Thymus (tissue), 11 donors: ENCODE results near the gene TAF1B. TPM values are rescaled to one million over a fixed set of nuclear protein-coding genes. Genes with fewer than 3 reads are reported as not detected.
"Not testable (repeated sequence)": the region's sequence is repeated elsewhere in the genome, so short reads cannot be mapped to it uniquely, and the experiment has no call there.

Source experiments
- DNase-seq, 9 donors: peaks; one replicate each; pipeline ENCODE4 v3.0.0-alpha.2; 2013; ENCODE audit warnings: low spot score in 9 of 9, low read depth in 6 of 9, missing footprints in 1 of 9
- H3K27ac ChIP-seq, 2 donors: one replicate each; pipeline ENCODE4 v1.5.1; 2013; ENCODE audit warnings: control low read depth in 1 of 2, low read depth in 1 of 2, low read length in 1 of 2, mild to moderate bottlenecking in 1 of 2, moderate library complexity in 1 of 2
- H3K27me3 ChIP-seq, 2 donors: one replicate each; pipeline ENCODE4 v1.5.1; 2013; ENCODE audit warnings: low read length in 1 of 2; ENCODE audit not compliant: control insufficient read depth in 2 of 2, insufficient read depth in 1 of 2
- H3K36me3 ChIP-seq, 2 donors: one replicate each; pipeline ENCODE4 v1.5.1; 2013; ENCODE audit warnings: low read length in 1 of 2, mild to moderate bottlenecking in 1 of 2, moderate library complexity in 1 of 2; ENCODE audit not compliant: control insufficient read depth in 2 of 2, insufficient read depth in 2 of 2
- H3K4me1 ChIP-seq, 2 donors: one replicate each; pipeline ENCODE4 v1.5.1; 2013; ENCODE audit warnings: low read length in 2 of 2; ENCODE audit not compliant: control insufficient read depth in 2 of 2, insufficient read depth in 2 of 2
- H3K4me3 ChIP-seq, 2 donors: one replicate each; pipeline ENCODE4 v1.5.1; 2013; ENCODE audit warnings: low read length in 2 of 2, control low read depth in 1 of 2, mild to moderate bottlenecking in 1 of 2
- H3K9me3 ChIP-seq, 2 donors: one replicate each; pipeline ENCODE4 v1.5.1; 2013; ENCODE audit warnings: low read length in 1 of 2, mild to moderate bottlenecking in 1 of 2; ENCODE audit not compliant: control insufficient read depth in 2 of 2, insufficient read depth in 1 of 2
- WGBS: extraction: QIAGEN DNeasy Blood & Tissue Kit; methylation state at CpG from one replicate; pipeline ENCODE4 v1.1.7; 2013; 5-methylcytosine and 5-hydroxymethylcytosine counted together
- polyA plus RNA-seq: library from polyadenylated mRNA; stranded (reverse); fragments of 200-250 nt; gene quantifications from one replicate; pipeline ENCODE4 v1.2.3, GENCODE V29; 2013
- total RNA-seq: library from RNA; stranded (reverse); fragments of 120-200 nt; gene quantifications from one replicate; pipeline ENCODE4 v1.2.4, GENCODE V29; 2013
- donor health status: healthy.

Gene TAF1B
- total and polyA plus RNA-seq, 2 donors, result 9.4 to 17.3 TPM

DNA sequence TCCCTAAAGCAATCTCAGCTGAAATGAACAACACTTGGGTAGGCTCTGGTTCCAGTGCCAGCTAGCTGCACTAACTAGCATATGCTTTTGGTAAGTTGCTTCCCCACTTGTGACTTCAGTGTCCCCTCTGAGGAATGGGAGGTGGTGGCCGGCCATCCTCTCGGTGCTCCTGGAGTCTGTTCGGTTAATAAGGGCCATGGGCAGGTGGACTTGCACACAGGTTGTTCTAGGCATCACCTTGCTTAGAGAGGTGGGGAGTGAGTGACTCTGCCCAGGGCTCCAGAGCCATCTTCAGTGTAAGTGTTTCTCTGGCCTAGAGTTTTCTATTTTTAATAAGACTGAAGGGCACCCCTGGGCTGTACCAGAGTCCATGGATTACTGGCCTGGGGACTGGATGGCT is 18.8 kb upstream of the TAF1B start:
- no peak for DNase-seq
- no peaks in the 10 kb centered on the region for H3K36me3 ChIP-seq
- no peak overlapping the region for H3K27ac ChIP-seq
- no peaks in the 10 kb centered on the region for H3K9me3 ChIP-seq
- WGBS, result 97% methylated on average over 3 of the region's 3 CpGs
- H3K27me3 ChIP-seq, result no peaks in the 10 kb centered on the region
- no peak overlapping the region for H3K4me3 ChIP-seq
- H3K4me1 ChIP-seq, result no peaks in the 10 kb centered on the region

DNA sequence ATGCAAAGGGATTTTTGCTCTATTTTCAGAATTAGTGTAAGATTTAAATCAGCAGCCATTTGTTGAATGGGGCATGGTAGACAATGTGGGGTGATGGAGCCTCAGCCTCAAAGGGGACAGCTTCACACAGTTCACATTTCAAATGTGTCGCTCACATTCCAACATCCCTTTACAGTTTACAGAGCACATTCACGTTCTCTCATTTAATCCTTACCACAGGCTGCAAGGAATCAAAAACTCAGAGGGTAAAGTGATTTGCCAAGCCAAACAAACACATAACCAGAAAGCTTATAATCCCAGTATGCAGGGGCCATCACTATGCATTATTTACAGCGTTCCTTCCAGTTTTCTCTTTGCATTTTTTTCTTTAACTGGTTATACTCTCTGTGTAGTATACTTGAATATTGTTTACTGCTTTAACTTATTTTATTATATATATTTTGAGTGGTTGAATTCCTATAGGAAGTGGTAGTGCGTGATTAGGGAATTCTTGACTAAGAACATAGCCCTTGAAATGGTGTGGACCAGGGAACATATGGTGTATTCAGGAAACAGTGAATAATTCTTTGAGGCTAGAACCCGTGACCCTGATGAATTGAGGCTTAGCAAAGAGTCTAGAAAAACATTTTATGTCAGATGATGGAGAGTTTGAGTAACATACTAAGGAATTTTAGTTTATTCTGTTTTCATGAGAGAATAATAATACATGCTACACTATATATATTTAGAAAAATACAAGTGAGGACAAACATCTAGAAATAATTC is 18.1 kb upstream of the TAF1B start:
- Histone ChIP-seq H3K36me3 (no peaks in the 10 kb centered on the region), H3K4me1 (no peaks in the 10 kb centered on the region), H3K27me3 (no peaks in the 10 kb centered on the region), H3K27ac (no peak overlapping the region), H3K4me3 (no peak overlapping the region), H3K9me3 (no peaks in the 10 kb centered on the region)
- DNase-seq, result no peak
- 95% methylated on average over 5 of the region's 5 CpGs for WGBS

DNA sequence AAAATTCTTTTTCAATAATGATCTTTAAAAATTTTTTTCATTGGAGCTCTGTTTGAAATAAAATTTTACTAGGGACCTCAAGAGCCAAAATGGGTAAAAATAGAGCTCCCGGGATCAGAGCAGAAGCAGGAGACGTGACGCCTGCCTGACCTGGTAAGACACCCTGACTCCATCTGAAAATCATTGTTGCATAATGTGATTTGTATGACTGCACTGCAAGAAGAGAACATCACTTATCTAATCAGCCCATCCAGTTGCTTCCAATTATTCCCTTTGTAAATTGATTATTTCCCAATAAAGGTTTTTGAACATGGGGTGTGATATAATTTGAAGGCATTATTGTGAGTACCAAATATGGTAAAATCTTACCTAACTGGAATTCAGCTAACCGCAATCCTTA is 17.1 kb upstream of the TAF1B start:
- no peaks in the 10 kb centered on the region for H3K36me3 ChIP-seq
- no peaks in the 10 kb centered on the region for H3K4me1 ChIP-seq
- no peaks in the 10 kb centered on the region for H3K9me3 ChIP-seq
- H3K27me3 ChIP-seq, result no peaks in the 10 kb centered on the region
- H3K27ac ChIP-seq, result no peak overlapping the region
- no peak overlapping the region for H3K4me3 ChIP-seq
- 74% methylated on average over 4 of the region's 4 CpGs for WGBS
- DNase-seq, result no peak

DNA sequence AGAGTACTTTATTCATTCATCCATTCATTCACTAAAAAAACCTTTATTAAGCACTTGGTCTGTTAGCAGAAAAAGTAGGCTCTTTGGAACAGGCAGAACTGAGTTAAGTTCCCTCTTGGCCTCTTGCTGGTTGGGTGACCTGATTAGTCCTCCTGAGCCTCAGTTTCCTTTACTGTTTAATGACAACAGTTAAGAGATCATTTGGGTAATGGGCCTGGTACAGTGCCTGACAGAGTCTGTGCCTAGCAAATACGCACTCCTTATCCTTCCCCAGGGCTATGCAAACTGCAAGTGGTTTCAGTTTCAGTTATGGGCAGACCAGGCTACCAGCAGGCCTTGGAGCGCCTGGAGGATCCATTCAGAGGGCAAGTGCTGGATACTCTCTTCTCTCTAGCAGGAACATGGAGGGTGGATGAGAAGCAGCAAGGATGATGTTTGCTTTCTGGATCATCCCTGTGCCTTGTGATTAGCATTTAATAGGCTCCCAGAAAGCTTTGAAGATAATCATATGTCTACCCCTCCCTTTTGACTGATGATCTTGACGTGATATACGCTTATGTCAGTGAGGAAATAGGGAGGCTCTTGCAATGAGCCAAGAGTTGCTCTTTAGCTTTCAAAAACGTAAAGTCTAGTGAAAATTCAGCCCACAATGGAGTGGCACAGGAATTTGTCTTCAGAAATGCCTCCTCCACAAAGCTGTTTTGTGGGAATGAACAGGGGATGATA is 12.4 kb upstream of the TAF1B start:
- Histone ChIP-seq H3K36me3 (no peaks in the 10 kb centered on the region), H3K27me3 (no peaks in the 10 kb centered on the region), H3K4me1 (no peaks in the 10 kb centered on the region), H3K4me3 (no peak overlapping the region), H3K9me3 (no peaks in the 10 kb centered on the region), H3K27ac (no peak overlapping the region)
- no peak for DNase-seq
- 86% methylated on average over 5 of the region's 5 CpGs for WGBS

DNA sequence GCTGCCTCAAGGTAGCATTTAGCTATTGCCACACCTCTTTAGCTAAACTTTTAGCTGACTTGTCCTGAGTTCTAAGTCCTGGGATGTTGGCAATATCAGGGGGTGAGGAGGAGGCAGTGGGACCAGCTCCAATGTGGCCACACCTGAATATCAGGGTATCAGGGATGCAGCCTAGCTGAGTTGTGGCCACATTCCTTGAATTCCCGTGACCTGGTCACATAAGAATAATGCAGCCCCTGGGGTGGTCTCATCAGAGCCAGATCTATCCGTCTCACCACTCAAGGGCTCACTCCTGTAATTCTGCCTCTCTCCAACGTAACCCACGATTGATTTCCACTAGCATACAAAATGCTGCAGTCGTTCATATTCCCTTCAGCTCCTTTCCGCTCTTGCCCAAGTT is 11.6 kb upstream of the TAF1B start:
- no peak overlapping the region for H3K4me3 ChIP-seq
- H3K4me1 ChIP-seq, result no peaks in the 10 kb centered on the region
- no peak for DNase-seq
- no peaks in the 10 kb centered on the region for H3K27me3 ChIP-seq
- H3K9me3 ChIP-seq, result no peaks in the 10 kb centered on the region
- WGBS, result 93% methylated on average over 6 of the region's 6 CpGs
- no peaks in the 10 kb centered on the region for H3K36me3 ChIP-seq
- H3K27ac ChIP-seq, result no peak overlapping the region

DNA sequence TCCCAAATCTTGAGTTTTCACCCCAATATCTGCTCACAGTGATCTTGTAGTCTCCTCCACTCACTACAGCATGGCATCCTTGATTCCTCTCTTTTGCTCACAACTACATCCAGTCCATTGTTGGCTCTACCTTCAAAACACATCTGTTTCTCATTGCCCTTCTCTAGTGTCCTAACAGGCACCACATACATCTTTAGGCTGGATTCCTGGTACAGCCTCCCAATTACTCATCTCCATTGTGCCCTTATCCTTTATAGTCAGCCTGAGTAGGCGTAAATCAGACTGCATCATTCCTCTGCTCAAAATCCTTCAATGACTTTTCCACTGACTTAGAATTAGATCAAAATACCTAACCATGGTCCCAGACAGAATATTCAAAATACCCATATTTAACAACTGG is 10.7 kb upstream of the TAF1B start:
- WGBS, result 90% methylated on average over 1 of the region's 1 CpG
- no peaks in the 10 kb centered on the region for H3K27me3 ChIP-seq
- H3K4me1 ChIP-seq, result no peaks in the 10 kb centered on the region
- no peak overlapping the region for H3K27ac ChIP-seq
- H3K9me3 ChIP-seq, result no peaks in the 10 kb centered on the region
- no peak for DNase-seq
- H3K4me3 ChIP-seq, result no peak overlapping the region
- H3K36me3 ChIP-seq, result no peaks in the 10 kb centered on the region

DNA sequence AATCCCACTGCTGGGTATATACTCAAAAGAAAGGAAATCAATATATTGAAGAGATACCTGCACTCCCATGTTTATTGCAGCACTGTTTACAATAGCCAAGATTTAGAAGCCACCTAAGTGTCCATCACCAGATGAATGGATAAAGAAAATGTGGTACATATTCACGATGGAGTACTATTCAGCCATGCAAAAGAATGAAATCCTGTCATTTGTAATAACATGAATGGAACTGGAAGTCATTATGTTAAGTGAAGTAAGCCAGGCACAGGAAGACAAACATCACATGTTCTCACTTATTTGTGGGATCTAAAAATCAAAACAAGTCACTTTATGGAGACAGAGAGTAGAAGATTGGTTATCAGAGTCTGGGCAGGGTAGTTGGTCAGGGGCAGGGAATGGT is 8.2 kb upstream of the TAF1B start:
- not testable (repeated sequence) for DNase-seq, H3K4me3 ChIP-seq, H3K9me3 ChIP-seq, H3K36me3 ChIP-seq, H3K4me1 ChIP-seq, H3K27me3 ChIP-seq, H3K27ac ChIP-seq
- WGBS, result 97% methylated on average over 1 of the region's 1 CpG

DNA sequence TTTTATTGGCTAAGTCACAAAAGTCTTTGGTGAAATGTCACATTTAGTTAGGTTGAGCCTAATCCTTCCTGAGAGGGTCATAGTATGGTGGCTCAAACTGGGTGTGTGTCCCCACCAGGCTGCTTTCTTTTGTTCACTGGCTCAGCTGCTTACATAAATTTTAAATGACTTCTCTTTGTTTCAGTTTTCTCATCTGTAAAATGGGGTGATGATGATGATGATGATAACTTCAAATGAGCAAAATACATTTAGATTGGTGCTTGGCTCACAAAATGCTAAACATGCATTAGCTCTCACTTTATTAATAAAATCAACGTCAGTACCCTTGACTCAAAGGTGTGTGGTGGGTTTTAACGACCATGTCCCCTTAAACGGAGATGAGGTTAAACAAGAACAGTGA is 7.2 kb upstream of the TAF1B start:
- WGBS, result 99% methylated on average over 3 of the region's 3 CpGs

DNA sequence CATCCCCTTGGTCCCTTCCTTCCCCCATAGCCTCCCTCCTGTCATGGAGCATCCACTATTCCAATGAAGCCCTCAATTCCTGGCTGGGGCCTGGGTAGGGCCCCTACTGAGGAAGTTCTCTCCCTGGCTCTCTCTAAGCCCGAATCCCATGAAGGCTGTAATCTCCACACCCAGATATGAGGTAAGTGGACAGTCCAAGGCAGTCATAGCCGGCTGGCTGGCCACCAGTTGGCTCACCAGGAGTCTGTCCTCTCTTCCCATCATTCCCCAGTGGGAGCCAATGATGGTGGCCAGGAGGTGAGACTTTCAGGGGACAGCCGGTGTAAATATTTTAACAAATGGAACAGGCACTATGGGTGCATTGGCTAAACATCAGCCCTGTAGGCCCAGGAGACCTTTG is 6.8 kb upstream of the TAF1B start:
- no peaks in the 10 kb centered on the region for H3K4me1 ChIP-seq
- no peaks in the 10 kb centered on the region for H3K9me3 ChIP-seq
- H3K27me3 ChIP-seq, result no peaks in the 10 kb centered on the region
- H3K27ac ChIP-seq, result peak overlapping the region in 1 of 2 donors; percentile 58
- WGBS, result 97% methylated on average over 3 of the region's 3 CpGs
- no peak overlapping the region for H3K4me3 ChIP-seq
- H3K36me3 ChIP-seq, result no peaks in the 10 kb centered on the region
- DNase-seq, result no peak

More for the DNA sequence above, 7.2 kb upstream of the TAF1B start:
- no peak for DNase-seq
- Histone ChIP-seq H3K36me3 (no peaks in the 10 kb centered on the region), H3K9me3 (no peaks in the 10 kb centered on the region), H3K27ac (no peak overlapping the region), H3K4me3 (no peak overlapping the region), H3K27me3 (no peaks in the 10 kb centered on the region), H3K4me1 (no peaks in the 10 kb centered on the region)
